ENCODE data around the gene ATOH8.

Gene ATOH8

GRCh38 chr2:85787282-85787980 lies 33.6 kb downstream of the ATOH8 start:
- no peak for DNase-seq

- DNase-seq = no peak
Observed at GRCh38 chr2:85787981-85788340, 34.2 kb downstream of the ATOH8 start.

DNA sequence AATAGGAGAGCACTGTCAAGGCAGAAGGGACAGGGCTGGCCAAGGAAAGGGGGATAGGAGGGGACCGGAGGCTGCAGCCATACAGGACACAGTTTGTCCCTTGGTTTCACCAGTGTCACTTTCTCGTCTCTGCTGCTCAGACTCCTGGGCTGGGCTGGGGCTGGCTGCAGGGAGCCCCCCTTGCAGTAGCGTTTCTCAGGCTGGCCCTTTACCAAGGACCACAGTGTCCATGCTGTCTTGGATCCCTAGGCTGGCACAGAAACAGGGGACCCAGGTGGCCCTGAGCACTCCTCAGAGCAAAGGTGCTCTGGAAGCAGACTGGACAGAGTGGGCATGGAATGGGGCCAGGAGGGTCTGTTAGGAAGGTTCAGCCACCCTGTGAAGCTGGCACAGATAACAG lies 34.8 kb downstream of the ATOH8 start:
- DNase-seq = no peak

- no peak for DNase-seq
Observed at GRCh38 chr2:85789271-85789670, 35.5 kb downstream of the ATOH8 start.

DNA sequence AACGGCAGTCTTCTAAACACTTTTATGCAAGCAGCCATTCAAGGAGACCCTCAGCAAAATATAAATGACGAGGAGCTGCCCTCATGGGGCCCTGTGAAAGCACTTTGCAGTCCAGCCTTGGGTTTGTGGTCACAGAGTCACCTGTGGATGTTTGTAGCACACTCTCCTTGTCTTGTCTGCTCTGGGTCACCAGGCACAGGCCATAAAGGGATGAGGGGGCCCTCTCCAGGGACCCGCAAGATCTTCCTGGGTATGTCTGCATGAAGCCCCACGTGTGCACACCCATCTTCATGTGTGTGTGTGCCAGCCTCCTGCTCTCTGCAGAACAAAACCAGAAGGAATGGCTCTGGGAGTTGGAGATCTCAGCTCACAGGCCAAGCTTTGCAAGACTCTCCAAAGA lies 36.2 kb downstream of the ATOH8 start:
- DNase-seq = no peak

DNA sequence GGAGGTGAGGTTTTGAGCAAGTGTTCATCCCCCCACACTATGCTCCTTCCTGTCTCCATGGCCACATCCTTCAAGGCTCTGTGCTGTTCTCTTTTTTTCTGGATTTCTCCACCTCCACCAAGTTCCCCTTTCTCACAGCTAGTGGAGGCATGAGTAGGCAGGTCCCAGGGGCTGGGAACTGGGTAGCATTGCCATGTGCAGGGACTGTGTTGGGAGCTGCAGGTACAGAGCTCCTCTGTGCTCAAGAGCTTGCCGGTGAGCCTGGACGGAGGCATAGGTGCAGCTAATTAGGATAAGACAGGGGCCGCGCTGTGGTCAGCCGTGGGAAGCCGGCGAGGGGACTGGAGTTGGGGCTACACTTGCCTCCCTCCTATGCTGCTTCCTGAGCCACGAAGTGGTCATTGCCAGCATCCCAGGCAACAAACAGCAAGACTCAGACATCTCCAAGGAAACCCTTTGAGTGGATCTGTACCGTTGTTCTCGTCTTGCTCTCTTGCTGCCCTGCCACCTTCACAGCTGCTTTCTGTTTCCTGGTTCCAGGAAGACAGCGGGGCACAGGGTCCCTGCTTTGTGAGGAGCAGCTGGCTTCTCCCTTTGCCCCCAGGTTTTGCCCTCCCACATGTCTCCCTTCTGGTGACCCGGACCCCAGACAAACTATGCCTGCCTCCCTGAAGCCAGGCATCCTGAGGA lies 36.9 kb downstream of the ATOH8 start:
- DNase-seq = no peak

GRCh38 chr2:85791704-85792565 lies 38.1 kb downstream of the ATOH8 start:
- no peak for DNase-seq

GRCh38 chr2:85792783-85793441 lies 39.1 kb downstream of the ATOH8 start:
- DNase-seq = no peak

DNA sequence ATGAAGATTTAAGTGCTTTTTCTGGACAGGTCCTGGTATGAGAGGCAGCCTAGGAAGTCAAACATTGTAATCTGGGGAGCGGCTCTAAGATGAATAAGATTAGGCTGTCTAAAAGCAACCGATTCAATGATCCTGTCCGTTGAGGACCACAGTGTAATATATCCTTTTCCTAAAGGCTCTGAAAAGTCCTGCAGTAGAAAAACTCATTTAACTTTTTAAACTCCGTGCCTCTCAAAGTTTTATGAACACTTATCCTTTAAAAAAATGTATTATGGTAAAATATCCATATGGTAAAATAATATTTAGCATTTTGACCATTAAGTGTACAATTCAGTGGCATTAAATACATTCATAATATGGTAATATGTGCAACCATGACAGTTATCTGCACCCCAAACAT lies 39.8 kb downstream of the ATOH8 start:
- DNase-seq = no peak

- no peak for DNase-seq
Observed at GRCh38 chr2:85794038-85794441, 40.2 kb downstream of the ATOH8 start.

- DNase-seq = no peak
Observed at GRCh38 chr2:85794491-85795121, 40.8 kb downstream of the ATOH8 start.

GRCh38 chr2:85795331-85796045 lies 41.7 kb downstream of the ATOH8 start:
- no peak for DNase-seq

- DNase-seq = no peak
Observed at GRCh38 chr2:85796046-85796340, 42.2 kb downstream of the ATOH8 start.

- no peak for DNase-seq
Observed at GRCh38 chr2:85796341-85797262, 42.8 kb downstream of the ATOH8 start.

DNA sequence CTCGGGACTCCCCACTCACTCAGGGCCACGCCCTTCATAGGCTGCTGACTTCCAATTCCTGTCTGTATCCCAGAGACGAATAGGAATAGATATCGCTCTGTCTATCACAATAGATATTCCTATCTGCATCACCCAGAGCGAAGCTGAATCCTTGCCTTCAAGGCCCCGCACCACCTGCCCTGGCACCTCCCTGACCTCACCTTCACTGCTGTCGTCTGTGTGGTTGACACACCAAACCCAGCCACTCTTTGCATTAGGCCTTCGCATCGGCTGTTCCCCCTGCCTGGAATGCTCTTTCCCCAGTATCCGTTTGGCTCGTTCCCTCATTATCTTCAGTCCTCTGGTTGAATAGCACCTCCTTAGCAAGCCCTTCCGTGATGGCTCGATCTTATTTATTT lies 43.5 kb downstream of the ATOH8 start:
- DNase-seq = no peak

- DNase-seq = no peak
Observed at GRCh38 chr2:85797921-85798320, 44.1 kb downstream of the ATOH8 start.

DNA sequence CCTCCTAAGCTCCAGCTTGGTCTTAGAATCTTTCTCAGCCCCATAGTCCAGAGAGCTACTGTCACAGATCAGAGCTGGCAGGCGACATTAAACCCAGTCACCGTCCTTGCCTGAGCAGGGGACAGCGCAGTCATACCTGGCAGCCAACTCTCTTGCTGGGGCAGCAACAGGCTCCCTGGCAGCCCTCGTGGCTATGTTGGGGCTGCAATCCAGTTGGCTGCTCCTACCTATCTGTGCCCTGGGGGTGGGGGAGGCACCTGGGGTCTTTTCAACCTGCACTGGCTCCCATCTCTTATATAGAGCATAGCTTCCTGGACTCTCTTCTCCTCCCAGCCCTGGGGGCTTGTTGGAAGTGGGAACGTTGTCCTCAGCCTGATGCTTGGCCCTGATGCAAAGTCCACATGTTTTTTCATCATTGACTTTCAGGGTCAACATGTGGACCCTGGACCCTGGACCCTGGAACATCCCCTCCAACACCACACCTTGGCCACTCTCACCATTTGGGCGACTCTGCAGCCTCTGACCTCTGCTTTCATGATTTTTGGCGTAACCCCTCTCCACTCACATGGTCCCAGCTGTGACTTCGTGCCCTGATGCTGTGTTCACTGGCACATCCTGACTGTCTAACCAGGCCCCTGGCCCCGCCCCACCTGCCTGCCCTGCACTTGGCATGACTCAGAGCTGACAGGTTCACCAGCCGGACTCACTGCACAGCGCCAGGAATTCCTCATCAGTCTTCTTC lies 45.6 kb downstream of the ATOH8 start:
- no peak for DNase-seq

DNA sequence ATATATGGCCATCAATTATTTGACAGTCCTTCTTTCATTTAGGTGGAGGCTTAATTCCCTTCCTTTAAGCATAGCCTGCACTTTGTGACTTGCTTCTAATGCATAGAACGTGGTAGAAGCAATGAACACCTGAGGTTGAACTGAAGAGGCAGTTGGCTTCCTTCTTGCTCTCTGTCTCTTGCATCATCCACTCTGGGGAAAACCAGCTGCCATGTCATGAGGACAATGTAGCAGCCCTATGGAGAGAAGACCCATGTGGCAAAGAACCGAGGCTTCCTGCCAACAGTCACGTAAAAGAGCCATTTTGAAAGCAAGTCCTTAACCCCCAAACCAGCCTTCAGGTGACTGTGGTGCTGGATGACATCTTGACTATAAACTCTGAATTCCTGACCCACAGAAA lies 46.8 kb downstream of the ATOH8 start:
- no peak for DNase-seq

- no peak for DNase-seq
Observed at GRCh38 chr2:85801871-85802270, 48.1 kb downstream of the ATOH8 start.

- no peak for DNase-seq
Observed at GRCh38 chr2:85802354-85803103, 48.7 kb downstream of the ATOH8 start.

Data from T-helper 9 cell (primary cell).